GM18507 (cell line): ENCODE measurements around the gene PLOD2.

ENCODE experiments used
- DNase-seq: peaks from one replicate; pipeline ENCODE4 v3.0.0; 2011; ENCODE audit warnings: low read depth; ENCODE audit not compliant: insufficient read length; ENCODE audit errors: extremely low spot score
- FAIRE-seq: peaks from 2 replicates; lab custom pipeline; 2011; peaks lifted over from hg19 to GRCh38; lab: Jason Lieb, UNC

Gene PLOD2

DNA sequence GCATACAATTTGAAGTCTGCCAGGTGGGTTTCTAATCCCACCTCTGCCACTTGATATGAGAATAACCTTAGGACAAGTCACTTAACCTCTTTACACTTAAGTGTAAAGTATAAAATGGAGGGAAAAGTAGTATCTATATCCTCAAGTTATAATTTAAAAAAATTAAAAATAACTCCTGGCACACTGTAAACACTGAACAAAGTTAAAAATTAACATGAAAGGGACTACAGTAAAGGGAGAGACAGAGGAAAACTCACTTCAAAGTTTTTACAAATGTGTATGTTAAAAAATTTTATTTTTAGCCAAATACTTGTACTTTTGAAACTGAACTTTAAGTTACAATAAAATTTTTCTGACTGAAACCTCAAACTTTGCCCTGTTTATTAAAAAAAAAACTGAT lies 49.6 kb downstream of the PLOD2 start:
- no peak for FAIRE-seq

DNA sequence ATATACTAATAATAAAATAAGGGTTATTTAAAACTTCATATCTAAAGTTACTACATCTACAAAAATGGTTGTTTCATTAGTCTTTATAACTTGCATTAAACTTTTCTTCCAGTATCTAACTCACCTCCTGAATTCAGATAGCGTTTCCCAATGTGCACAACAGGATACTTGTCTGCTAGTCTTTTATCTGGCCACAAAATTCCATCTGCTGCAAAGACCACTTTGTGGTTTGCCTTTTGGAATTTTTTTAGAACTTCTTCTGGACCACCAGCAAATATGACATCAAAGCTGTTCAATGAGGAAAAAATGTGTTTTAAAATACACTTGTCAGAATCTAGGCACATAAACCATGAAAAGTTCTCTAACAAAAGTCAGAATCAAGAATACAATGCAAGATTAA lies 50.8 kb downstream of the PLOD2 start:
- FAIRE-seq: no peak
- DNase-seq: no peak

More for the DNA sequence above, 49.6 kb downstream of the PLOD2 start:
- no peak for DNase-seq

DNA sequence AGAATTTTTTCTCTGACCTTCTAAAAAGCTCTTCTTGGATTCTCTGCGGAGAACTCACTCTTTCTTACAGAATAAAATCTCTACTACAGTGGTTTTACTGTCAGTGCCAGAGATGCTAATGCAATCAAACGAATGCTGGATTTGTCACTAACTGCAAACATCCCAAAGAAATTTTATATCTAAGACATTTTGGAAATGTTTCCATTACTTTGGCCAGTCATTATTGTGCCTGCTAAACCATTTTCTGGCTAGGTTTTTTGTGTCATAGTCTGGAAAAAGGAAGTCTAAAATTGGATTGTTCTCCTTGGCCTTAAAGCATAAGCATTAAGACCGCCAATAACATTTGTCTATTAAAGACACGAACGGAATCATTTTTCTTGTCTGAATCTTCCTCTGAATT lies 54.0 kb downstream of the PLOD2 start:
- DNase-seq (no peak), FAIRE-seq (no peak)

DNA sequence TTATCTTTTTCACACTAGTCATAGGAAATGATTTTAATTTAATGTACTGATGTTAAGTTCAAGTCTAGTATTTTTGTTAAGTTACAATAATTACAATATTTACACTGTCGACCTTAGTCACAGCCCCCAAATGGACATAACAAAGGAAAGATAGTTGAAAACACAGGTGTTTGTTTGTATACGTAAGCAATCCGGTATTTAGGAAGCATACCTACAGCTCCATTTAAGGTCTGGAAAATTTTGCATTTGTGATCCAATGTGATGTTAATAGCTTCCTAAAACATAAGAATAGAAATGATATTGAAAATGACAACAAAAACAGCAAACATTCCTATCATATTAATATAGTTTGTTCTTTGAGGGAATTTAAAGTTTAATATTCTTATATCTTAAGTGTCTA lies 56.9 kb downstream of the PLOD2 start:
- DNase-seq (no peak), FAIRE-seq (no peak)

DNA sequence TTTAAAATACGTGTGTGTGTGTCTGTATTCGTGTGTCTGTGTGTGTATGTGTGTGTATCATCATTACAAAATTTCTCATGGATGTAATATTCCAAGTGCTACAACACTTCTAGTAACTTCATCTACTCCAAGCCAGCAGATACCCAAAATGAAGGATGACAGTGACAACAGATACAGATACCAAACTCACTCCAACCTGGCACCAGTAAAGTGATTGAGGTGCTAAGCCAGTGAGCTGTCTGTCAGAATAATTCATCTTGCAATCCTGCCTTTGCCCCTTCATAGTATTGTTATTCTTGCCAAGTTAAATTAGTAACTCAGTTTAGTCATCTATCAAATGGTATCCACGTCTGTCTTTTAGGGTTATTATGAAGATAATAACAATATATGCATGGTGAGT lies 58.1 kb downstream of the PLOD2 start:
- FAIRE-seq (no peak), DNase-seq (no peak)

DNA sequence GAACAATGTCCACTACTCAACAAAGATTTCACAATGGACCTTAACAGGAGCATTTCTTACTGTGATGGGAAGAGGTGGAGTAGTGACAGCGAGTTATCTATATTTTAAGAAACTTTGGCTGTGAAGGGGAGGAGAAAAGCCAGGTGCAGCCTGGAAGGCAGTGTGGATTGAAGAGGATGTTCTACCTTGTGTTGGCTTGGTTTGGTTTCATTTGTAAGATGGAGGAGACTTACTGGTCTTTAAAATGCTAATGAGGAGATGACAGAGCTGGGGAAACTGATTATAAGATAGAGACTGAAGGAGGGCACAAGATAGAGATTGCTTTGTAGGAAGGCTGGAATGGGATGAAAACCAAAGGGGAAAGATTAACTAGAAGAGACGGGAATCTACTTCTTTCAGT lies 59.4 kb downstream of the PLOD2 start:
- DNase-seq (no peak), FAIRE-seq (no peak)

DNA sequence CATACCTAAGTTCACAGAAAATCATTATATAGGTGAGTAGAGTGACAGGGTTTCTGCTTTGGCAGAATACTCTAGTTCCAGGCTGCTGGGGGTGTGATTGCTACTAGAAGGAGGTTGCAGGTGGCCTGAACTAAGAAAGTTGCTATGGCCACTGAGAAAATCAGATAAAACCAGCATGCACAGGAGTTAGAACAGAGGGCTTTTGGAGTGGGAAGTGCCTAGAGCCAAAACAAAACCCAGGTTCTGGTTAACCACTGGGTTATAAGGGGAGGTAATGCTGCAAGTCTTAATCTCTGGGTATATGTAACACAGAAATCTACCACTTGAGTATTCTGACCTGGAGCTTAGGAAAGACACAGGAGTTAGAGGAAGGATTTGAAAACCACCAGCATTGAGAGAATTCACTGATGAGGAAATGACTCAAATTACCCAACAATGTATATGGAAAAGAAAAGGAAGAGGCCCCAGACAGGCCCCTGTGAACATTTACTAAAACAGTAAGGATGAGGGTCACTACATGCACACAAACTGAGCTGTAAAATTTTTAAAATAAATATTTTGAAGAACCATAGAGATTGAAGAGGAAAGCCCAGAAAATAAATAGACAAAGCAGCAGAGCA lies 60.0 kb downstream of the PLOD2 start:
- DNase-seq (no peak), FAIRE-seq (no peak)

DNA sequence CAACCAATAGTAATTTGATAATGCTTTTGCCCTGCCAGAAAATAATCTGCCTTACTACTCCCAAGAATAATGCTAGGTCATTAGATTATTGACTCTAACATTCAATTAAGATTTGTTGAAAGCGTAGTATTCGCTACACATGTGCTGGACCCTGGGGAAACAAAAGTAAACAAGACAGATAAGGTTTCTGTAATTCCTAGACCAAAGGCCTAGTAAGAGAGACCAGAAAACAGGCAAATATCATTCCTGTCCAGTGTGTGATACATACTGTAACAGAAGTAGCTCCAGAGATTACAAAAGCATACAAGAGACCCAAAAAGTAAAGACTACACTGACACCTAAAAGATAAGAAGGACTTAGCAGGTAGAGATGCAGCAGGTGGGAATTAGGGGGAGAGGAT lies 60.8 kb downstream of the PLOD2 start:
- no peak for FAIRE-seq
- no peak for DNase-seq

DNA sequence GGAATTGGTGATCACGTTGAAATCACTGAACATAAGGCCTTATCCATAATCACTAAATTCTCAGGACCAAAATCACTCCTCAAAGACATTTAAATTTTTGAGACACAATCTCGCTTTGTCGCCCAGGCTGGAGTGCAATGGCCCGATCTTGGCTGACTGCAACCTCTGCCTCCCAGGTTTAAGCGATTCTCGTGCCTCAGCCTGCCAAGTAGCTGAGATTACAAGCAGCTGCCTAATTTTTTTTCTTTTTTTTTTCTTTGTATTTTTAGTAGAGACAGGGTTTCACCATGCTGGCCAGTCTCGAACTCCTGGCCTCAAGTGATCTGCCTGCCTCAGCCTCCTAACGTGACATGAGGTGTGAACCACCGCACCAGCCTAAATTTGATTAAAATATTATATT lies 61.7 kb downstream of the PLOD2 start:
- FAIRE-seq (no peak), DNase-seq (no peak)

DNA sequence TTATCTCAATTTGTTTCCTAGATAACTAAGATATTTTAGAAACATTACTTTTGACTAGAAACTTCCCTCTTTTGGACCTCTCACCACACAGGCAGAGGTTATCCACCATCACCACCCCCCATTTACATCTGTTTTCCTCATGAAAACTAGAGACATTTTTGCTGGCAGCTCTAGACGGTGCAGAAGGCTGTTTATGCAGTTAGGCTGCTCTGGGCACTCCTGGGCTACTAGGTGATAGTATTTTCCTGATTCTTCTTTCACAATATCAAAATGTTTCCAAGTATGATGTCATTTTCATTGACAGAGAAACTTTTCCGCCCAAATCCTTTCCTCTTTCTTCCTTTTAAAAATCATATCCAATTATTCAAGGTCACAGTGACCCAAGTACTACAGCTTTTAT lies 67.1 kb downstream of the PLOD2 start:
- no peak for FAIRE-seq
- DNase-seq: no peak

DNA sequence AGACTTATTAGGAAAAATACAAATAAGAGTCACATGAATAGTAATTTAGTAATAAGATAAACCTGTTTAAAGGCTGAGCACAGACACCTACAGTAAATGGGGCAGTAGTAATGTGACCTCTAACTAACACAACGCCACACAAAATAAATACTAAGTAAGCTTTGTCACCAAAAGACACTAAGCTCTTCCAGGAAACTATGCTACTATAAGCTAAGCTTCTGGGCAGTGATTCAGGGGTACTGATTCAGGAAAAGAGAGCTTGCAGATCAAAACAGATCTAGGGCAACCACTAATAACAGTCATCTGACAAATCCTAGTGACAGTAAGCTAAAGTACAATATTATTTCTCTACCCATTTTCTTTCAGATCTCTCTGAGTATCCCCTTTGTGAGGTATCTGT lies 68.8 kb downstream of the PLOD2 start:
- DNase-seq (no peak), FAIRE-seq (no peak)

DNA sequence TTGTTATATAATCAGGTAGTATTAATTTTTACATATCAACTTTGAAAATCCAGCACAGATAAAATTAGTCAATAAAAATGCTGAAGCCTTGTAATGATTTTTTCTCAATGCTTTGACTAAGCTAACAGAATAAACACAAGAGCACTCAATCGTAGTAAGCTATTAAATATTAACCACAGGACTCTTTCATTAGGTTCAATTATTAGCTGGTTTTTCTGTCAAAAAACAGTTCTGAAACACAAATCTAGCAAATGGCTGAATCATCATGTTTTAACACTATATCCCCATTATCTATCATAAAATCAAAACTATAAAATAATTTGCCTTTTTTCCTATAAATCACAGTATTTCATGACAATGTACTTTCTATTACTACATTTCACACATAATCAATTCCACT lies 69.6 kb downstream of the PLOD2 start:
- FAIRE-seq (no peak), DNase-seq (no peak)

DNA sequence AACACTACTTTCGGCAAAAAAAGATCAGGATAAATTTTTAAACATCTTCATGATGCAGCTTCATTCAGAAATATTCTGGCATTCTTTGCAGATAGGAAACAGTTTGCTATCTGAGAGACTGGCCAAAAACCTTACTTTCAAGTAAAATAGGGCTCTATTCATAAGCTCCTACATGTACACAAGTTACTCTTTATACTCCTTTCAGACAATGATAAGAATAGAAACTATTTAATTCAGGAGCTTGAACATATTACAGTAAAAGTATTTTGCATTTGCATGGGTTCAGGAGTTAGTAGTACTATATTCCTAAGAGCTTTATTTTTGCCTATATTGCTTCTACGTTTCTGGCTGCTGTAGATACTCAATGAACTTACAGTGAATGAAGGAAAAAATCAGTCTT lies 70.5 kb downstream of the PLOD2 start:
- no peak for FAIRE-seq
- no peak for DNase-seq

DNA sequence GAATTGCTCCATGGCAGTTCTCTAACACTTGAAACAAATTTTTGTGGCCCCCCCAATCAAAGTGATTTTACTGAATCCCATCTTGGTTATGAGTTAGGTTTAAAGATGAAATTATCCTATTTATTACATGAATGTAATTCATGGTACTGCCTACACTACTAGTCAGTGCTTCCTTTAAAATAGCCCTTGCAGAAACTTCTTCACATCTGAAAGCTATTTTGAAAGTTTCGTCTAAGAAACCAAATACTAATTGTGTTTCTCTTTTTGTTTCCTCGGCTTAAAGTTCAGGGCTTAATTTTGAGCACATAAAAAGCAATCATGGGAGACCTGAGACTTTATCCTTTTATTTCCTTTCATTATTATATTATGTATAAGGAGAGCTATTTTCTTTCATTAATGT lies 72.1 kb downstream of the PLOD2 start:
- no peak for FAIRE-seq
- no peak for DNase-seq

DNA sequence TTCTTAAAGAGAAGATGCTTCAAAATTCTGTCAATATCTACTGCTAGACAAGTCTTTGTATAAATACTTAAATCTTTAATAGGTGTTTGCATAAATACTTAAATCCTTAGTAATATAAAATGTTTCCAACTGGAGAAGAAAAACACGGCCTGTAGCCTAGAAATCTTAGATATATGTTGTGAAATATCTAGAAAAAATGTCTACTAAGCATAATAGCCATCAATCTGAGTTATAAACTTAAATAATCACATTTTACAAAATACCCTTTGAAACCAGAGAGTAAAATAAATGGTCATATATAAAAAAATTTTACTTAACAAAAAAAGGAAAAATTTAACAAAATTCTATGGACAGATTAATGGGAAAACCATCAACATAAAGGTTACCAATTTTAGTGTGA lies 73.9 kb downstream of the PLOD2 start:
- no peak for FAIRE-seq
- DNase-seq: no peak

DNA sequence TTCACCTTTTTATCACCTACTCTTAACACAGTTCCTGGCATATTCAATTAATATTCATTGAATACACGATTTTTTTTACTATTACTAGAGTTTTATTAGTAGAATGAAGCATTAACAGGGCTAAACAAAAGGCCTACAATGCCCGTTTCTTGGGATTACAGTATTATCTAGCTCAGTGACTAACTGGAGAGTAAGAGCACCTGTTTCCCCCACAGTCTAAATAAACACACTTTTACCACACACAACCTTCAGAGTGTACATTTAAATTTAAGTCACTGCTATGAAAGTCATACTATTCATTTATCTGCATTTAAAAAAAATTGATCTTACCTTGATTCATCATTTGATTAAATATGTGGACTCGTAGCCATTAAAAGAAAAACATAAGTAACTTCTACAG lies 74.8 kb downstream of the PLOD2 start:
- FAIRE-seq (no peak), DNase-seq (no peak)

DNA sequence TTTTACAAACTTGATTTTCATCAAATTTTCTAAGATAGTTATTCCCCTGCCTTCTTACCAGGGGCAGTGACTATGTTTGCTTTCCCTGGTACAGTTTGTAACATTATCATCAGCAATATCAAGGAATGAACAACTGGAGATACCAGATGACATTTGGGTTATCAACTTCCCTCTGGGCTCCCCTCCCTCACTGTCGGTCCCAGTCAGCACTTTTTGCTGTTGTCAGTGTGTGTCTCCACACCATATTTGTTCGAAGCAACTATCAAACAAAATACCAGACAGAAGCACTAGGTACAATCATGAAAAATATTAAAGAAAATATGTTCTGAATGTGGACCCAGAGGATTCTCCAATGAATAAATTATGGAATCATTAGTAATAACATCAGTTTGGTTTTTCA lies 75.3 kb downstream of the PLOD2 start:
- DNase-seq (no peak), FAIRE-seq (no peak)

DNA sequence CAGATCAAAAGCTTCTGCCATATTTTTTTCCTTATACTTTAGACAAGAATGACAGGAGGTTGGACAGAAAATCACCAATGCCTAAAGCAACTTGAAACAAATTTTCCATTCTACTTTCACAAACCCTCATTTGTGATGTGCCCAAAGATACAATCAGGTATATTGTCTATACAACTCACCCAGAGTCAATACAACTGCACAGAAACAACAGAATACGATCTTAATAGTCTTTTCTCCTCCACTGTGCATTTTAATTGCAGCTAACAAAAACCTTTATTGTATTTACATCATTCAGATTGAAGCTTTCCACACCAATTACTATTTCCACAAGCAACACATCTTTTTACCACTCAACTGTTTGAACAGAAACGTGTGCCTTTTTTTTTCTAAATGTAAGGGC lies 80.4 kb downstream of the PLOD2 start:
- DNase-seq (no peak), FAIRE-seq (no peak)

DNA sequence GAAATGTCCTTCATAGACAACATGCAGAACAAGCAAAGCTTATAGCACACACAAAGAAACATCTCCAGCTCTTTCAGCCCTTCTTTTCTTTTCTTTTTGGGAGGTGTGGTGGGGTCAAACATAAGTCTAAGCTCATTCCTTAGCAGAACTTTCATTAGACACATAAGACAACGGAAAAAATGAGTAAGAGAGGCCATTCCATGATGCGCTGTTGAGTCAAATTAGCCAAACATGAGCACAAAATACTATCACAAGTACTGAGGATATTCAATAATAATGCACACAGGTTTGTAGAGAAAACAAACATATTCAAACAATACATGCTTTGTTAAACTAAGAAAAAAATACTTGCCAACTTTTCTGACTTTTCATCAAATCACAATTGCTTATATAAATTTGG lies 83.0 kb downstream of the PLOD2 start:
- FAIRE-seq (no peak), DNase-seq (no peak)

DNA sequence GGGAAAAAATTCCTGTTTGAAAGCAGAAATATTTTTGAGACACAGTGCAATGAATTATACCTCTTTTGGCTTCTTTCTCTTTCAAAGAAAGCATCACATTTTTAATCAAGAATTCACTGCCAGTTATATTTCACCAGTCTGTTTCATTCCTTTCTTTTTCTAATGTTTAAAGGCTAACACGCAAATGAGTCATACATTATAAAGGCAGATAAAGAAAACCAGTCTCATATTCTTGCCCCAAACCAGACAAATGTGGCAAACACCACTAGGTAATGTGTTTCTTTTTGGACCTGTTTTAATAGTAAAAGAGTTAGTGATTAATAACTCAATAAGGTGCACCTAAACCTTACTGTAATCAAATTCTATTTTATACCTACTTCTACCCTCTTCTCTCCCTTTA lies 83.8 kb downstream of the PLOD2 start:
- FAIRE-seq (no peak), DNase-seq (no peak)

DNA sequence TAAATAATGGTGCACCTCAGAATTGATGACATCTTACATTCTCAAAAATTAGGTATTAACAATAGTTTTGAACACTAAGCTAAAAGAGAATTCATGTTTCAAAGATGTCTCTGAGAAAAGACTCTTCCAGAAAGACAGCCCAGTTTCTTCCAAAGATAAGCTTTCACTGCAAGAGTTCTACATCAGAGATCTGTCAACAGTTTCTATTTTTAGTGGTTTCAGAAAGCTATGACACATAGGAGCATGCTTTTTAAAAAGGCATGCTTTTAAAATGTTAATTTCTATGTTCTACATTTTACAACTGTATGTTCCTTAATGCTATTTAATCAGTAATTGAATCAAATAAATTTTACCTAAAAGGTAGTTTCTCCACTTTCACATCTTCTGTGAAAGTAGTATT lies 88.2 kb downstream of the PLOD2 start:
- FAIRE-seq: no peak
- DNase-seq: no peak

DNA sequence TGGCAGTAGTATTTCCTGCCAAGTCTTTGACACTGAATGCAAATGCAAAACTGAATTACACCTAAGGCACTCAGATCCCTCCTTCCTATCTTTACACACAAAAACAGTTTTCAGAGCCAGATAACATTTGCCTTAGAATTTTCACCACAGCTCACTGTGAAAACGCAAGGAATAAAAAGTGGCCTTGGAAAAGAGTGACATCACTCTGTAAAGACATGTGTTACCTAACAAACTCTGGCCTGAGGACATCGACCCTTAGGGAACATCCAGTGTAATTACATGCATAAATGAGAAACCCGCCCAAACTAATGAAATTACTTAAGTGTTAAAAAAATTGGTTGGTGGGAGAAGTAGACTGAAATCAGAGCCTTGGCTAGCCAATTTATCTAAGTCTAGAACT lies 88.9 kb downstream of the PLOD2 start:
- FAIRE-seq: no peak
- no peak for DNase-seq
